ENCODE measurements around the gene PDCD7.
"Not testable (repeated sequence)": the region's sequence is repeated elsewhere in the genome, so short reads cannot be mapped to it uniquely, and the experiment has no call there.

The PDCD7 gene

DNA sequence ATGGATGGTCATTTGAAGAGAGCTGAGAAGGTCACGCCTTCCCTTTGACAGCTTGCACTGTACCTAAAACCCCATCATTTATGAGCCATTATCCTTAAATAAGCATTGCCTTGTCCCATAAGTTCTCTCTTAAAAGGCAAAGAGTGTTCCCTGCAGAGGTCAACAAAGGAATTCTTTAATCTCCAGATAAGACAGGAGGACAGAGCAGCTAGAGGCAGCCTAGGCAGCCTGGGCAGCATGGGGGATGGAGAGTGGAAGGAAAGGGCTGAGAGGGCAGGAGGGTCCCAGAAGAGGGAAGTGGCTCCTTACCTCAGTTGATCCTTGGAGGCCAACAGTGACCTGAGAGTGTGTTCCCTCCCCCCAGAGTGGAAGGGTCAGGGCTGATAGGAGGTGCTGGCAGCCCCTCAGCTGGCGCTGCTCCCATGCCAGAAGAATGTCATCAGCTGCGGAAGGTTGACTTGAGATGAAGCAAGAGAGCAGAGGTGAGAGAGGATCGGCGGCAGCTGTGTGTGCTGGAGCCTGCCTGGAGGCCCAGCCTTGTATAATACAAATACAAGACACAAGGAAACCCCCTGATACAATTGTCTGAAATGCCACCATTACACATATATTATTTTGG is 44.3 kb downstream of the PDCD7 start:
- no peak for DNase-seq

DNA sequence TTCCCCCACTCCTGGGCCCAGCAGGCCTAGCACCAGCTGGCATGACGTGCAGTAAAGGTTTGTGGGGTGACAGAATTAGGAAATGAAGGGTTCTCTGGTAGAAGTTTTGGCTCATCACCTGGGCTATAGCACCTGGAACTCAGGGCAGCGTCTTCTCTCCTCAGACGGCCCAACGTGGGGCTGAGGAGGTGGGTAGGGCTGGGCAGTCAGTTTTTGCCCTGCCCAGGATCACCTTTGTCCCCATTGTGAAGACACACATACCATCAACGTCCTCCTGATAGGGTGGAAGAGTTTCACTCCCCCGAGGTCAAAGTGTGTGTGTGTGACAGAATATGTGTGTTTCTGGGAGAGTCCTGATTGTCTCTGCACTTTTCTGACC is 45.0 kb downstream of the PDCD7 start:
- DNase-seq: no peak

DNA sequence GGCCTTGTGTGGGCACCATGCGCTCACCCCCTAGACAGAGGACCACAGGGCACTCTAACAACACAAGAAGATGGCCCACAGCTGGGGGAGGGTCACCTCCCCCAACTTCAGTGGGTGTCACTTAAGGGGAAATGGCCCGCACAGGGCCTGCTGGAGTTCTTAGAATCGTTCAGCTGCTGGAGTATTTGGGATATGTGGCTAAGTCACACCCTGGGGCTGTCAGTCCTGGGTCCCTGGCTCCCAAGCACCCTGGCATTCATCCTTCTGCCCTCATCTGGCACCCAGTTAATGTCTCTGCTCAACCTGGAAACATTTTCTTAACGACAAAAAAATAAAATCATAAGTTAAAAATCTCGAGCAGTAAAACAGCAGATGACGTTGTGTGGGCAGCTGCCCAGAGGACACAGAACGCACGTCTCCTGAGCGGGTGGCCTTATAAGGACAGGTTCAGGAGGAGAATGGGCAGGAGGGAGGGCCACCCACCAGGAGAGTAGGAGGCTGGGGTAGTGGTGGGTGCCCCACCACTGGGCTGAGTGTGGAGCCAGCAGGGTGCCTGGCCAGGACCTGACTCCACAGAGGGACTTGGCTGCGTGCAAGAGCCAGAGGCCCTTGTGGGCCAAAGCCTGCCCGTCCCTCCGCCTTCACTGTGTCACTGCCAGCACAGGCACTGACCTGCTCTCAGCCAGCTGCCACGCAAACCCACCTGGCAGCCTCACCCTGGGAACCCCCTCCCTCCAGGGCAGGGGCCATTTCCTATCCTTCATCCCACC is 45.5 kb downstream of the PDCD7 start:
- no peak for DNase-seq

DNA sequence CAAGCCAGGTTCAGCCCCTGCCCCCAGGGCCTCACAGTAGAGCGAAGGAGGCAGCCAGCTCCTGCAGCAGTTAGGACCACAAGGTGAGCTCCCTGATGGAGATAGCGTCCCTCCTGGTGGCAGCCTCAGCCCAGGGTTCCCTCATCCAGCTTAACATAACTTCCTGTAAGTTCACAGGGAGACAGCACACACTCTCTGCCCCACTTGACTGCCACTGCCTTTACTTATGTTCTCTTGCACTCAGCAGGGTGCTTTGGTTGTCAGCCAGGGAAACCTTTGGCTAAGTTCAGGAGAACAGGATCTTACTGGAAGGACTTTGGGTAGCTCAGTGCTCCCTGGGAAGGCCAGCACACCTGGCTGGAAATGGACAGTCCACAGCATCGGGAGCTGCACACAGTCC is 46.2 kb downstream of the PDCD7 start:
- DNase-seq: no peak

DNA sequence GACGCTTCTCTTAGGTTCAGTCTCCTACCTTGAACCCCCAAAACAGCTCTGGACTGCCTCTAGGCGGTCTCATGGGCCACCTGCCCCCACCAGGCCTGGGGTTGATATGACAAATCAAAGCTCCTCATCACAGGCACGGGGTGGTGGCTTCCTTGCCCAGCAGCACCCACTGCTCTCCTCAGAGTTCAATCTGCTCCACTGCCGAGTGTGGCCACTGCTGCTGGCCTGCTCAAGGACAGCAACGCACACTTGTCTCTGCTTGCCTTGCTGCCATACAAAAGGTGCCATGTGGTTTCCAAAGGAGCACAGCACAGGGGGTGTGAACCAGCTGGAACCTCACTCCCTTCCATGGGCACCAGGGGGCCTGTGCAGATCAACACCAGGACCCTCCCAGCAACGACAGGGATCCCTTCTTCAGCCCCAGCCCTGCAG is 46.9 kb downstream of the PDCD7 start:
- no peak for DNase-seq

DNA sequence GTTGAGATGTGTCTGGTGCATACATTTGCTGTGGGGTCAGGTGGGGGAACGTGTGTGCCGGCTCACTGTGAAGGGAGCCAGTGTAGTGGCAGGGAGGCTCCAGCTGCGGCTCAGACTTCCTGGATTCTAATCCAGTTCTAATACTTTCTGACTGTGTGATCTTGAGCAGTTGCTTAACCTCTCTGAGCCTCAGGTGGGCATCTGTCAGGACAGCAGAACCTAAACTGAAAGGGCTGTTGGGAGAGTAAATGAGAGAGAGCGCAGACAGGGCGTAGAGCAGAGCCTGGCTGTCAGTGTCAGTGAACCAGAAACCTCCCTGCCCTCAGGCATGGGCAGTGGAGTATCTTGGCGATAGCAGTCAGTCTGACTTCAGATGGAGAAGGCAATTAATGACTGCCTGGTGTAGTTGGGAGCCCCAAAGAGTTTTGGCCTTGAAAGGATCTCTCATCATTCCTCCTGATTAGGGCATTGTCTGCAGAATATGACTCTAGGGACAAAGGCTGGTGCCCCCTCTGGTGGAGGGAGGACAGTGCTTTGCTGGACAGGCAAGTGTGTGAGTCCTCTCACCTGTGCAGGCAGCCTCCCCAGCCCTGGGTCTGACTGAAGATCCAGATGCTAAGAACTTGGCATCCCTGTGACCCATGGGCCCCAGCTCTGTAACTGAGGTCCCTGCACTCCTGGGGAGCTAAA is 47.5 kb downstream of the PDCD7 start:
- no peak for DNase-seq

DNA sequence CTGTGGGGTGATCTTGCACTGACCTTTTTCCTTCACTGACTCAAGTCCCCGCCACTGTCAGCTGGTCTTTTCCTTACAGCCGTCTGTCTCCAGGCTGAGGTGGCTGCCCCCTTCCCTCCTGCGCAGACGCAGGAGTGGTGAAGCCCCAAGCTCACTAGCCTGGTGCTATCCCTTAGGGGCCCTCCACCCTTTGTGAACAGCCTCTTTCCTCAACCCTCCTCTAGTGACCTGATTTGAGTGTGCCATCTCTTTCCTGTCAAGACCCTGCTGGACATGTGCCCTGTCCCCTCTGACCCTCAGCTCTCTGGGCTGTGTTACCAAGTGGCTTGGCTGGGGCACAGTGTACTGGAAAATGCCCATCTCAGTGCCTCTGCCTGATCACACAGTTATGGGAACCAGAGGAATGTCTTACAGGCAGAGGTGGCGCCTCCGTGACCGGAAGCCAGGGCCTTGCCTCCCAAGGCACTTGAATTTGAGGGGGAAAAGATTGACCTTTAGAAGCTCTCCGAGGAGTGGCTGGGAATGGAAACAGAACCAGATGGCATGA is 48.3 kb downstream of the PDCD7 start:
- no peak for DNase-seq

DNA sequence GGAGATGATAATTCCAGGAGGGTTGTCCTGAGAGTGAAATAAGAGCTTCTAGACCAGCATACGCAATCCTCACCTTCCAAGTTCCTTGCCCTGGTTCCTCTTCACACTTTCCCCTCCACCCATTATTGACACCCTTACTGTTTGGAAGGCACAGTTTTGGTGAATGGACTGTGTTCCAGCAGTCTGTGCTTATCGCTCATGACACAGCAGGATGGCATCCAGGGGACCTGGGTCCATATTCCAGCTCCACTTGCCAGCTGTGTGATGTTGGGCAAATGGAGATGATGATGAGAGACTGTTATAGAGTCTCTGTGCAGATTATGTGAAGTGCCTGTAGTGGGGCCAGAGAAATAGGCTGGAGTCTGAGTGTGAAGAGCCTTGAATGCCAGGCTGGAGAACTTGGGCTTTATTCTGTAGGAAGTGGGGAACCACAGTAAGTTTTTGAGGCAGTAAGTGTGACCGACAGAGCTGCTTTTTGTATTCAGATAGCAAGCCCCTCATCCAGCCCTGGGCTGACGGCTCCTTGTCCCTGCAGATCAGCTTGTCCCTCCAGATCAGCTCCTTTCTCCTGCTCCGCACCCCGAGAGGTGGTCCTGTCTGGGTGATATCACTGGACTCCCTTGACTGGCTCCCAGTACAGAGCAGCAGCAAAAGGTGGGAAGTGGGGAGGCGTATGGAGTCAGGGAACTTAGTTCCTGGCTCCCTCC is 49.0 kb downstream of the PDCD7 start:
- no peak for DNase-seq

DNA sequence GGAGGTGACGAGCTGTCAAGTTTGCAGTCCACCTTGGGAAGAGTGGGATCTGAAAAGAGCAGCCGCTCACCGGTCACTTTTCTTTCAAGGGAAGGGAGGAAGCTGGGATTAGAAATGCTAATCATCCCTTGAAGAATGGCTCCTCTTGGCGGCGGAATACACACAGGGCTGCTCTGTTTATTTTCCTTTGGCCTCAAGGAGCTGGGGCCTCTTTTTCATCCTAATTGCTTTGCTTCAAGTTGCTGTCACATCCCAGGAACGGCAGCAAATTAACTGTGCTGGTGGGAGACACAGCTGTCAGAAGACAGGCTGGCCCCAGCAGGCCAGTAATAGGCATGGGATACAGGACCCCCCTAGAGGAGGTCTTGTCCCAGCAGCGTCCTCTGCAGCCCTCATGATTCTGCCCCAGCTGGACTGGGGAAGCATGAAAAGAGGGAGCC is 50.3 kb downstream of the PDCD7 start:
- DNase-seq: no peak

DNA sequence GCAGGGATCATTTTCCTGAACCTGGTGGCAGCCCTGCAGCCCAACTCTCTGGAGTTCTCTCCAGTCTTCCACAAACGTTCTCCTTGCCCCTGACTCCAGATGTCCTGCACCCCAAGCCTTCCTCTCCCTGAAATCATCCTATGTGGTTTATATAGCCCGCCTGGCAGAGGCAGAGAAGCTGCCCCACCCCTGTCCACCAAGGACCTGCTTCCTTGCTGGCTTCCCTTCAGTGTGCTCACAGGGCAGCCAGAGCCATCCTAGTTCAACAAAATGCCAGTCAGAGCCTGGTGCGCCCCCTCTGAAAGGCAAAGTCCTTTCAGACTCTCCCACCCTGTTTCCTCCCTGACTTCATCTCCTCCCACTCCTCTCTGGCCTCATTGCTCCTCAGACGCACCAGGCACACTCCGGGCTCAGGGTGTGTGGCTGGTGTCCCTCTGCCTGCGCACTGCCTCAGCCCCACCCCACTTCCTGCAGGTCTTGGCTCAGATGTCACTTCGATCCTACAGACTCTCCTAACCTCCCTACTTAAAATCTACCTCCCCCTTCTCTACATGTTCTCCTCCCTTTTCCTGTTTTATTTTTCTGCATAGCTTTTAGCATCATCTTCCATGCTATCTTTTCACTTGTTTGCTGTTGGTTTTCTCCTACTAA is 51.2 kb downstream of the PDCD7 start:
- no peak for DNase-seq

DNA sequence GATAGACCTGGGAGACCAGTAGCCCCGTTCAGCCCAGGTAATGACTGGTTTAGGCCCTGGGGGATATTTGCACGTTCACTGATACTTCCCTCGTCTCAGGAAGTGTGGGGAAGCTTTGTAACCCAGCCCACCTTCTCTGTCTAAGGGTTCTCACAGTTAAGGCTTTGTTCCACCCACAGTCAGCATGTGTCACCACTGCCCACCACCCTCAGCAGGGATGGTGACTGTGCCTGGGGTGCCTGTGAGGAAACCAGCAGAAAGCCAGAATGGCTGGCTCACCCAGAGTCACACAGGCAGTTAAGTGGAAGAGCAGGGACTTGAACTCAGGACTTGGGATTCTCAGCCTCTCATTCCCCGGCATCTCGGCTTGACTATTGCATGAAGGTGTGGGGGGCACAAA is 51.9 kb downstream of the PDCD7 start:
- no peak for DNase-seq

DNA sequence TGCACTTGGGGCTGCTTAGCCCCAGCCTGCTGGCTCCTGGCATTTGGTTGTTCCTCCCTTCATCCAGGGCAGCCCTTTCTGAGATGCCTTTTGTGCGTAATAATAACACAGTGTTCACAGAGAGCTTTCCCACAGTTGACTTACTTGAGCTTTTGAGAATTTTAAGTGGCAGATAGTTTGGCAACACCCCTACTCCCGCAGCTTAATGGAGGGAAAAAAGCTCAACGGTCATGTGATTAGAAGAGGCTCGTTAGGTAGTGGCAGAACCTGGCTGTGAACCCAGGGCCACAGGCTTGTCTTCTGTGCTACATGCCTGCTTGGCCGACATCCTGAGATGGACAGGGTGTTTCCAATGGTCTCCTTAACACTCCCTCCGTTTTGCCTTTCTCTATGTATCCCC is 52.3 kb downstream of the PDCD7 start:
- DNase-seq: no peak

DNA sequence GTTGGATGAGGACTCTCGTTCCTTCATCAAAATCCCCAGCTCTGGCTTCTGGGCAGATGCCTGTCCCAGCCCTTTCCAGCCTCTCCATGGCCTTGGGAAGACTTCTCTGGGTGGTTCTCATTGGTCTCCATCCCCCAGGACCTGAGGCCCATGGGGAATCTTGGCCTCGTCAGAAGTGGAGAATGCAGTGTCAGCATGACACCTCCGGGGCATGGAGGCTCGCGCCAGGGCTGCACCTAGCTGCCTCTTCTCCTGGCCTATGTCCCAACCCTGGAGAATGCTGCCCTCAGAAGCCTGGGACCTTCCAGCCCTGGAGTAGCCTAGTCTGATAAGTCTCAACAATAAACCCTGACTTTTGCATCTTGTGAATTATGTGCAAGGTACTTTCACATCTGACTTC is 54.0 kb downstream of the PDCD7 start:
- DNase-seq: no peak

DNA sequence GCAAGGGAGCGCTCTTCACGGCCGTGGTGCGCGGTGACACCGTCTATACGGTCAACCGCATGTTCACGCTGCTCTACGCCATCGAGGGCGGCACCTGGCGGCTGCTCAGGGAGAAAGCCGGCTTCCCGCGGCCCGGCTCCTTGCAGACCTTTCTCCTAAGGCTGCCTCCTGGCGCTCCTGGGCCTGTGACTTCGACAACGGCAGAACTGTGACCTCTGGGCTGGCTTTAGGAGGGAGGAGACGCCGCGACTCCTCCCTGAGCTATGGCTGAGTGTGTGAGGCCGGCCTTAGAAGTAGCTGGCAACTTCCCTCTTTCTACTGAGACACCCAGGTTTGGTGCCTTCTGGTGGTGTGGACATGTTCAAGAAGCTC is 55.6 kb downstream of the PDCD7 start:
- no peak for DNase-seq

DNA sequence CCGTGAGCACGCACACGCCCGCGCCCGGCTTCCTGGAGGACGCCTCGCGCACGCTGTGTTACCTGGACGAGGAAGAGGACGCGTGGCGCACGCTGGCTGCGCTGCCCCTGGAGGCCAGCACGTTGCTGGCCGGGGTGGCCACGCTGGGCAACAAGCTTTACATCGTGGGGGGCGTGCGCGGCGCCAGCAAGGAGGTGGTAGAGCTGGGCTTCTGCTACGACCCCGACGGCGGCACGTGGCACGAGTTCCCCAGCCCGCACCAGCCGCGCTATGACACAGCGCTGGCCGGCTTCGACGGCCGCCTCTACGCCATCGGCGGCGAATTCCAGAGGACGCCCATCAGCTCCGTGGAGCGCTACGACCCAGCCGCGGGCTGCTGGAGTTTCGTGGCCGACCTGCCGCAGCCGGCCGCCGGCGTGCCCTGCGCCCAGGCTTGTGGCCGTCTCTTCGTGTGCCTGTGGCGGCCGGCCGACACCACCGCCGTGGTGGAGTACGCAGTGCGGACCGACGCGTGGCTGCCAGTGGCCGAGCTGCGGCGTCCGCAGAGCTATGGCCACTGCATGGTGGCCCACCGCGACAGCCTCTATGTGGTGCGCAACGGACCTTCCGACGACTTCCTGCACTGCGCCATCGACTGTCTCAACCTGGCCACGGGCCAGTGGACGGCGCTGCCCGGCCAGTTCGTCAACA is 56.2 kb downstream of the PDCD7 start:
- no peak for DNase-seq

DNA sequence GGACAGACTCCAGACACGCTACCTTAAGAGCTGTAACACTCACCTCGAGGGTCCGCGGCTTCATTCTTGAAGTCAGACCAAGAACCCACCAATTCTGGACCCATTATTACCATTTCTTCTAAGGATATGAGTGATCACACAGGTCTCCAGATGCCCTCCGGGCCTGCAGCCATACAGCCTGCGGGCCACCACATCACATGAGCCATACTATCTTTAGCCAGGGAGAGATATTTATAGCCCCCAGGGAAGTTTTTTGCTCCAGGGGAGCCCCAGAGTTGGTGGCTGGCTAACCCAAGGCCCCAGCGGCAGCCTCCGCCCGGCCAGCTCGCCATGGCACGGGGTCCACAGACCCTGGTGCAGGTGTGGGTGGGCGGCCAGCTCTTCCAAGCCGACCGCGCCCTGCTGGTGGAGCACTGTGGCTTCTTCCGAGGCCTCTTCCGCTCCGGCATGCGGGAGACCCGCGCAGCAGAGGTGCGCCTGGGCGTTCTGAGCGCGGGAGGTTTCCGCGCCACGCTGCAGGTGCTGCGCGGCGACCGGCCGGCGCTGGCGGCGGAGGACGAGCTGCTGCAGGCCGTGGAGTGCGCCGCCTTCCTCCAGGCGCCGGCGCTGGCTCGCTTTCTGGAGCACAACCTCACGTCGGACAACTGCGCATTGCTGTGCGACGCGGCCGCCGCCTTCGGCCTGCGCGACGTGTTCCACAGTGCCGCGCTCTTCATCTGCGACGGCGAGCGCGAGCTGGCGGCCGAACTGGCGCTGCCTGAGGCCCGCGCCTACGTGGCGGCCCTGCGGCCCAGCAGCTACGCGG is 56.9 kb downstream of the PDCD7 start, which contains the start of gene KBTBD13:
KBTBD13 (plus strand) TSS at position 261 of the 805 bp plus-strand sequence; CDS start at position 331, 70 bp downstream.
- no peak for DNase-seq

DNA sequence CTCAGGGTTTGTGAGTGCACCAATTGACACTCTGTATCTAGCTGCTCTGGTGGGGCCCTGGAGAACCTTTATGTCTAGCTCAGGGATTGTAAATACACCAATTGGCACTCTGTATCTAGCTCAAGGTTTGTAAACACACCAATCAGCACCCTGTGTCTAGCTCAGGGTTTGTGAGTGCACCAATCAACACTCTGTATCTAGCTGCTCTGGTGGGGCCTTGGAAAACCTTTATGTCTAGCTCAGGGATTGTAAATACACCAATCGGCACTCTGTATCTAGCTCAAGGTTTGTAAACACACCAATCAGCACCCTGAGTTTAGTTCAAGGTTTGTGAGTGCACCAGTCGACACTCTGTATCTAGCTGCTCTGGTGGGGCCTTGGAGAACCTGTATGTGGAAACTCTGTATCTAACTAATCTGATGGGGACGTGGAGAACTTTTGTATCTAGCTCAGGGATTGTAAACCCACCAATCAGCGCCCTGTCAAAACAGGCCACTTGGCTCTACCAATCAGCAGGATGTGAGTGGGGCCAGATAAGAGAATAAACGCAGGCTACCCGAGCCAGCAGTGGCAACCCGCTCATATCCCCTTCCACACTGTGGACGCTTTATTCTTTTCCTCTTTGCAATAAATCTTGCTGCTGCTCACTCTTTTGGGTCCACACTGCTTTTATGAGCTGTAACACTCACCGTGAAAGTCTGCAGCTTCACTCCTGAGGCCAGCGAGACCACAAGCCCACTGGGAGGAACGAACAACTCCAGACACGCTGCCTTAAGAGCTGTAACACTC is 57.8 kb downstream of the PDCD7 start:
- not testable (repeated sequence) for DNase-seq

DNA sequence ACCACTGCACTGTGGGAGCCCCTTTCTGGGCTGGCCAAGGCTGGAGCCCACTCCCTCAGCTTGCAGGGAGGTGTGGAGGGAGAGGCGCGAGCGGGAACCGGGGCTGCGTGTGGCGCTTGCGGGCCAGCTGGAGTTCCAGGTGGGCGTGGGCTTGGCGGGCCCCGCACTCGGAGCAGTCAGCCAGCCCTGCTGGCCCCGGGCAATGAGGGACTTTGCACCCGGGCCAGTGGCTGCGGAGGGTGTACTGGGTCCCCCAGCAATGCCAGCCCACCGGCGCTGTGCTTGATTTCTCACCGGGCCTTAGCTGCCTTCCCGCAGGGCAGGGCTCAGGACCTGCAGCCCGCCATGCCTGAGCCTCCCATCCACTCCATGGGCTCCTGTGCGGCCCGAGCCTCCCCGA is 58.7 kb downstream of the PDCD7 start:
- not testable (repeated sequence) for DNase-seq

DNA sequence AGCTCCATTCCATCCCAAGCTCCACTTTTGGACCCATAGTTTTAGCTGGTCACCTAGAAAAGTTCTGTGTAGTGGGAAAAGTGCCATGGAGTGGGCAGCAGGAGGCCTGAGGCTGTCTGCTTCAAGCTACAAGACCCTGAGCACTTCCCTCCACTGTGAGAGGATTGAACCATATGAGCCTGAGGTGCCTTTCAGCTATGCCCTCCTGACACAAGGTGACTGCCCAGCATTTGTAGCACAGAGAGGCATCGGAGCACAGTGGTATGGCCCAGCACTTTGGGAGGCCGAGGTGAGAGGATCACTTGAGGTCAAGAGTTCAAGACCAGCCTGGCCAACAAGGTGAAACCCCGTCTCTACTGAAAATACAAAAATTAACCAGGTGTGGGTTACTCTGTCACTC is 61.0 kb downstream of the PDCD7 start:
- no peak for DNase-seq

DNA sequence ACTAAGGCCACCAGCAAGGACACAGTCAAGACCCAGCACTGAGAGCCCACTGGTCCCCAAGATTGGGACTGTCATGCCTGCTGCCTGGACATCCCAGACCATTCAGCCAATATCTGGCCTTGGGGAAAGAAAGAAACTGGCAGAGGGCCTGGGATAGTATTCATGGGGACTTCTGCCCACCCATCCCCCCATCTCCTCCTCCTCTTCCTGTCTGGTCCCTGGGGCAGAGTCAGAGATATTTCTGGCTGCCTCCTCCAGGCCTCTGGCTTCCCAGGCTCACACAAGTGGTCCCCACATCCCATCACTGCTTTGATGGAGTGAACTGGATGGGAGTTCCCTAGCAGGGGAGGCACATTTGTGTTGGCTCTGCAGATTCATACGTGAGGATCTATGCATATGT is 61.6 kb downstream of the PDCD7 start:
- DNase-seq: no peak

Data from DMS79 (cell line).